IMR-90 (cell line): ENCODE results near the gene HOXD3. TPM values are rescaled to one million over a fixed set of nuclear protein-coding genes. Genes with fewer than 3 reads are reported as not detected.

Experiments used
- ATAC-seq: fragments of 200-7000 bp; cut with Tn5 transposase; 2 replicates; pipeline ENCODE4 v1.9.1; 2020; ENCODE audit warnings: low read depth, mild to moderate bottlenecking, moderate library complexity
- BruUV-seq: library from RNA; stranded (reverse); fragments of 400-500 nt; replicated peaks from 2 replicates; lab custom pipeline; 2021; lab: Mats Ljungman, UMichigan
- CTCF ChIA-PET: fragments of 300-600 bp; formaldehyde crosslinking; extraction: SDS; loops from one replicate; lab custom pipeline; 2021; ENCODE audit warnings: antibody characterized with exemption; lab: Yijun Ruan, JAX
- POLR2A ChIA-PET: fragments of 300-600 bp; sonication (Branson Sonifier 250); formaldehyde crosslinking; loops from one replicate; lab custom pipeline; 2022; ENCODE audit warnings: antibody characterized with exemption; ENCODE audit not compliant: unreplicated experiment; lab: Charles Lee
- DNase-seq: peaks from one replicate; pipeline ENCODE4 v3.0.0; 2013
- H2AFZ ChIP-seq: replicated peaks from 2 replicates; pipeline ENCODE3; 2013; ENCODE audit warnings: low read length, mild to moderate bottlenecking; ENCODE audit not compliant: poor library complexity
- H2AK5ac ChIP-seq: 2 replicates; pipeline ENCODE4 v1.6.1; 2013; ENCODE audit warnings: low read depth, low read length, inconsistent platforms
- H2AK9ac ChIP-seq: replicated peaks from 2 replicates; pipeline ENCODE3; 2013; ENCODE audit warnings: mild to moderate bottlenecking, low read depth, low read length, moderate library complexity; ENCODE audit not compliant: poor library complexity
- H2BK120ac ChIP-seq: 2 replicates; pipeline ENCODE4 v1.6.1; 2013; ENCODE audit warnings: low read depth, low read length, inconsistent platforms
- H2BK15ac ChIP-seq: 3 replicates; pipeline ENCODE4 v1.6.1; 2013; ENCODE audit warnings: low read depth, low read length, inconsistent platforms
- H2BK20ac ChIP-seq: 2 replicates; pipeline ENCODE4 v1.6.1; 2013; ENCODE audit warnings: low read depth, mild to moderate bottlenecking, inconsistent platforms, low read length, moderate library complexity
- H2BK5ac ChIP-seq: 2 replicates; pipeline ENCODE4 v1.6.1; 2013; ENCODE audit warnings: mild to moderate bottlenecking, low read depth, low read length, inconsistent platforms; ENCODE audit not compliant: poor library complexity, severe bottlenecking
- H3K14ac ChIP-seq: replicated peaks from 2 replicates; pipeline ENCODE4 v1.6.1; 2013; ENCODE audit warnings: low read depth, low read length, inconsistent platforms
- H3K18ac ChIP-seq: 2 replicates; pipeline ENCODE4 v1.6.1; 2013; ENCODE audit warnings: low read depth, low read length, control low read depth
- H3K23ac ChIP-seq: 2 replicates; pipeline ENCODE4 v1.6.1; 2013; ENCODE audit warnings: low read depth, low read length, inconsistent platforms
- H3K27ac ChIP-seq: 2 replicates; pipeline ENCODE4 v1.5.1; 2013; ENCODE audit warnings: mild to moderate bottlenecking, control low read depth, low read length; ENCODE audit not compliant: insufficient read depth
- H3K27me3 ChIP-seq: 2 replicates; pipeline ENCODE4 v1.6.1; 2013; ENCODE audit warnings: low read length; ENCODE audit not compliant: control insufficient read depth, insufficient read depth
- H3K36me3 ChIP-seq: 2 replicates; pipeline ENCODE4 v1.6.1; 2013; ENCODE audit warnings: low read length, mixed read lengths; ENCODE audit not compliant: control insufficient read depth, insufficient read depth
- H3K4ac ChIP-seq: 2 replicates; pipeline ENCODE4 v1.6.1; 2013; ENCODE audit warnings: low read depth, low read length, inconsistent platforms
- H3K4me1 ChIP-seq: 2 replicates; pipeline ENCODE4 v1.6.1; 2013; ENCODE audit warnings: low read length, mixed read lengths; ENCODE audit not compliant: control insufficient read depth, insufficient read depth
- H3K4me2 ChIP-seq: 2 replicates; pipeline ENCODE4 v1.6.1; 2013; ENCODE audit warnings: low read depth, mild to moderate bottlenecking, control low read depth, low read length, moderate library complexity
- H3K4me3 ChIP-seq: 2 replicates; pipeline ENCODE4 v1.5.1; 2013; ENCODE audit warnings: low read depth, mild to moderate bottlenecking, control low read depth, low read length, moderate library complexity; ENCODE audit not compliant: insufficient read depth
- H3K56ac ChIP-seq: 2 replicates; pipeline ENCODE4 v1.6.1; 2013; ENCODE audit warnings: low read length, inconsistent platforms; ENCODE audit not compliant: insufficient read depth; ENCODE audit errors: extremely low read depth
- H3K79me1 ChIP-seq, 2 experiments: 2 replicates each; pipeline ENCODE4 v1.6.1; 2013; ENCODE audit warnings: low read length in 2 of 2, inconsistent platforms in 1 of 2, low read depth in 1 of 2
- H3K9ac ChIP-seq: 2 replicates; pipeline ENCODE4 v1.6.1; 2013; ENCODE audit warnings: low read depth, low read length, control low read depth
- H3K9me1 ChIP-seq: 2 replicates; pipeline ENCODE4 v1.6.1; 2013; ENCODE audit warnings: low read length, inconsistent platforms; ENCODE audit not compliant: insufficient read depth
- H3K9me3 ChIP-seq: 2 replicates; pipeline ENCODE4 v1.6.1; 2013; ENCODE audit warnings: low read length; ENCODE audit not compliant: control insufficient read depth, insufficient read depth
- H4K20me1 ChIP-seq: 2 replicates; pipeline ENCODE4 v1.6.1; 2013; ENCODE audit warnings: low read length, inconsistent platforms; ENCODE audit not compliant: insufficient read depth
- H4K5ac ChIP-seq: 2 replicates; pipeline ENCODE4 v1.6.1; 2013; ENCODE audit warnings: mild to moderate bottlenecking, low read depth, low read length, control low read depth
- H4K8ac ChIP-seq, 2 experiments: 2 replicates each; pipeline ENCODE4 v1.6.1; 2013; ENCODE audit warnings: low read depth in 2 of 2, low read length in 2 of 2, control low read depth in 1 of 2, inconsistent platforms in 1 of 2
- H4K91ac ChIP-seq: 2 replicates; pipeline ENCODE4 v1.6.1; 2013; ENCODE audit warnings: low read depth, low read length, inconsistent platforms; ENCODE audit not compliant: insufficient read depth
- BHLHE40 ChIP-seq: fragments of 150-350 bp; IDR thresholded peaks from 2 replicates; pipeline ENCODE4 v1.6.1; 2016; ENCODE audit warnings: mild to moderate bottlenecking, low read depth, low read length
- CEBPB ChIP-seq: IDR thresholded peaks from 2 replicates; pipeline ENCODE4 v1.6.1; 2012; ENCODE audit warnings: low read depth, low read length, improper control_type of control experiment
- CHD1 ChIP-seq: IDR thresholded peaks from 2 replicates; pipeline ENCODE4 v1.6.1; 2012; ENCODE audit warnings: low read depth, low read length, improper control_type of control experiment
- CTCF ChIP-seq: conservative IDR thresholded peaks from 2 replicates; pipeline ENCODE4 v1.5.1; 2012; ENCODE audit warnings: mild to moderate bottlenecking, low read depth, low read length, improper control_type of control experiment
- FOS ChIP-seq: fragments of 150-350 bp; IDR thresholded peaks from 2 replicates; pipeline ENCODE4 v1.6.1; 2016; ENCODE audit warnings: low read depth, low read length
- MXI1 ChIP-seq: IDR thresholded peaks from 2 replicates; pipeline ENCODE4 v1.6.1; 2012; ENCODE audit warnings: low read depth, mild to moderate bottlenecking, low read length, moderate library complexity, borderline replicate concordance
- NFE2L2 ChIP-seq: fragments of 150-350 bp; IDR thresholded peaks from 2 replicates; pipeline ENCODE4 v1.6.1; 2016; ENCODE audit warnings: low read depth, mild to moderate bottlenecking, low read length
- POLR2A ChIP-seq: IDR thresholded peaks from 2 replicates; pipeline ENCODE4 v1.6.1; 2012; ENCODE audit warnings: mild to moderate bottlenecking, low read depth, low read length
- RAD21 ChIP-seq: IDR thresholded peaks from 2 replicates; pipeline ENCODE4 v1.6.1; 2012; ENCODE audit warnings: low read length, improper control_type of control experiment
- RCOR1 ChIP-seq: IDR thresholded peaks from 2 replicates; pipeline ENCODE4 v1.6.1; 2012; ENCODE audit warnings: mild to moderate bottlenecking, low read length, improper control_type of control experiment; ENCODE audit not compliant: insufficient replicate concordance
- RFX5 ChIP-seq: IDR thresholded peaks from 2 replicates; pipeline ENCODE4 v1.8.0; 2012; ENCODE audit warnings: low read depth, mild to moderate bottlenecking, low read length, moderate library complexity
- SMC3 ChIP-seq: fragments of 150-350 bp; IDR thresholded peaks from 2 replicates; pipeline ENCODE4 v1.6.1; 2016; ENCODE audit warnings: low read depth, mild to moderate bottlenecking, antibody characterized with exemption, low read length, moderate library complexity
- USF2 ChIP-seq: fragments of 150-350 bp; IDR thresholded peaks from 2 replicates; pipeline ENCODE4 v1.6.1; 2017; ENCODE audit warnings: mild to moderate bottlenecking, antibody characterized with exemption, low read length, low read depth
- dilution Hi-C: fragments of 300-500 bp; cut with HindIII; formaldehyde crosslinking; loops from one replicate; pipeline ENCODE4 v1.14.3; 2018; ENCODE audit warnings: low sequenced_read_pairs; ENCODE audit not compliant: unreplicated experiment
- in situ Hi-C: fragments of 300-500 bp; cut with MboI; formaldehyde crosslinking; loops from 3 replicates; pipeline ENCODE4 v1.14.3; 2019; ENCODE audit warnings: low sequenced_read_pairs, inconsistent platforms, mixed read lengths
- intact Hi-C: fragments of 100-400 bp; cut with micrococcal nuclease; formaldehyde crosslinking; loops from 2 replicates; pipeline ENCODE4 v1.10.0; 2022
- polyA plus RNA-seq, 3 experiments: library from polyadenylated mRNA; depleted of rRNA; stranded (reverse); fragments of >200 nt; gene quantifications; 2 replicates each; pipeline ENCODE4 v1.2.3, GENCODE V29; 2012; ENCODE audit warnings: low replicate concordance in 1 of 3
- total RNA-seq: library from RNA; depleted of rRNA; stranded (reverse); fragments of >200 nt; gene quantifications from 2 replicates; pipeline ENCODE4 v1.2.3, GENCODE V29; 2012

Gene HOXD3
- total and polyA plus RNA-seq, 2 of the 4 experiments (the other 2 are of a cell fraction), result not detected

- no peak overlapping the region for H3K4me2 ChIP-seq
- no peak overlapping the region for H2BK20ac ChIP-seq
- H3K9ac ChIP-seq, result no peak overlapping the region
- no peak overlapping the region for H4K5ac ChIP-seq
- no peak overlapping the region for H3K4me3 ChIP-seq
- no peak overlapping the region for H2BK120ac ChIP-seq
- H3K9me1 ChIP-seq, result no peaks in the 10 kb centered on the region
- H2BK15ac ChIP-seq, result no peak overlapping the region
- BruUV-seq, result no TSS peak
- no peak overlapping the region for H2AFZ ChIP-seq
- no peaks in the 10 kb centered on the region for H3K4me1 ChIP-seq
- no peaks in the 10 kb centered on the region for H3K79me1 ChIP-seq
- dilution Hi-C loops, result no loop called here
- no peak for DNase-seq
- H3K36me3 ChIP-seq, result no peaks in the 10 kb centered on the region
- no peak overlapping the region for H3K4ac ChIP-seq
- ChIA-PET POLR2A (no interaction called here), CTCF (interaction anchor here (1.2 to 3.1 kb wide), 3 partner anchors 321 to 504 kb away, joined by 4 to 23 read pairs (median 9); no protein-coding TSS in a partner anchor)
- no peak overlapping the region for H2AK9ac ChIP-seq
- no peak overlapping the region for H4K8ac ChIP-seq
- H3K14ac ChIP-seq, result no peak overlapping the region
- H4K91ac ChIP-seq, result no peak overlapping the region
- peaks cover 93% of the 10 kb centered on the region for H3K27me3 ChIP-seq
- H3K56ac ChIP-seq, result no peak overlapping the region
- no peak overlapping the region for H3K23ac ChIP-seq
- peaks cover 1% of the 10 kb centered on the region for H3K9me3 ChIP-seq
- no peak overlapping the region for H2BK5ac ChIP-seq
- H2AK5ac ChIP-seq, result no peak overlapping the region
- TF ChIP-seq CTCF (no peak), FOS (no peak), RFX5 (no peak), CEBPB (no peak), POLR2A (no peak), MXI1 (no peak), BHLHE40 (no peak), NFE2L2 (no peak), USF2 (no peak), RAD21 (no peak), RCOR1 (no peak), CHD1 (no peak), SMC3 (no peak)
- H3K27ac ChIP-seq, result no peak overlapping the region
- no peak overlapping the region for H3K18ac ChIP-seq
- no peaks in the 10 kb centered on the region for H4K20me1 ChIP-seq
- in situ Hi-C loops, result no loop called here
- no peak for ATAC-seq
- intact Hi-C loops, result no loop called here
Observed at GRCh38 chr2:176133389-176133788, 23.7 kb upstream of the HOXD3 start.
